ENCODE measurements around the gene ARFGEF3.

GRCh38 chr6:138188278-138188941, 26.7 kb downstream of the ARFGEF3 start:
- no peak for TF ChIP-seq POLR2A (IDR thresholded peaks at IDR 0.05)
- no peak for TF ChIP-seq CTCF (IDR thresholded peaks at IDR 0.05)
